ENCODE results near the gene KRT24.

Gene KRT24

GRCh38 chr17:40707745-40708144 is 4.2 kb upstream of the KRT24 start:
- H3K27ac Mint-ChIP-seq, result no peak overlapping the region
- peaks cover 8% of the 10 kb centered on the region for H3K27me3 Mint-ChIP-seq
- no peaks in the 10 kb centered on the region for H3K4me1 Mint-ChIP-seq (ENCODE audit: low read depth)
- no peaks in the 10 kb centered on the region for H3K9me3 Mint-ChIP-seq (ENCODE audit: low read depth)
- no peaks in the 10 kb centered on the region for H3K36me3 Mint-ChIP-seq
- H3K4me3 Mint-ChIP-seq, result no peak overlapping the region

- H3K4me3 Mint-ChIP-seq, result no peak overlapping the region
- H3K36me3 Mint-ChIP-seq, result no peaks in the 10 kb centered on the region
- H3K27ac Mint-ChIP-seq, result no peak overlapping the region
- H3K27me3 Mint-ChIP-seq, result peaks cover 8% of the 10 kb centered on the region
- no peaks in the 10 kb centered on the region for H3K9me3 Mint-ChIP-seq (ENCODE audit: low read depth)
- H3K4me1 Mint-ChIP-seq (ENCODE audit: low read depth), result no peaks in the 10 kb centered on the region
Measured at GRCh38 chr17:40705584-40705983, 2.0 kb upstream of the KRT24 start.

DNA sequence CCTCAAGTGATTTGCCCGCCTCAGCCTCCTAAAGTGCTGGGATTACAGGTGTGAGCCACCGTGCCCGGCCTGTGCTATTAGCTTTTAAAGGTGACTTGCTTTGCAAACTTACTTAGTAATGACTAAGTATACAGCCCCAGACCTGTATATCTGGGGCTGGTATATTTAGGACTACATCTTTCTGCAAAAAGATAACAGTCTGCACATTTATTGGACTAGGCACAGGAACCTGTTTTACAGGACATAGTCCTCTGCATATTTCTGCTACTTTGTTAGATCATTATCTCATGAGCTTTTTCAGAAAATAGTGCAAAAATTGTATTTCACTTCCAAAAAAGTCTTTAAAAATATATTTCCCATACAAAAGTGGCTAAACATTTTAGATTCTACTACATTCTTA is 1.3 kb downstream of the KRT24 start:
- Mint-ChIP-seq H3K4me3 (no peak overlapping the region), H3K9me3 (ENCODE audit: low read depth) (no peaks in the 10 kb centered on the region), H3K27me3 (peaks cover 9% of the 10 kb centered on the region), H3K4me1 (ENCODE audit: low read depth) (no peaks in the 10 kb centered on the region), H3K27ac (no peak overlapping the region), H3K36me3 (no peaks in the 10 kb centered on the region)

- no peaks in the 10 kb centered on the region for H3K36me3 Mint-ChIP-seq
- no peak overlapping the region for H3K4me3 Mint-ChIP-seq
- no peaks in the 10 kb centered on the region for H3K9me3 Mint-ChIP-seq (ENCODE audit: low read depth)
- no peak overlapping the region for H3K27ac Mint-ChIP-seq
- peaks cover 7% of the 10 kb centered on the region for H3K27me3 Mint-ChIP-seq
- no peaks in the 10 kb centered on the region for H3K4me1 Mint-ChIP-seq (ENCODE audit: low read depth)
Measured at GRCh38 chr17:40699853-40700252, 3.7 kb downstream of the KRT24 start.

DNA sequence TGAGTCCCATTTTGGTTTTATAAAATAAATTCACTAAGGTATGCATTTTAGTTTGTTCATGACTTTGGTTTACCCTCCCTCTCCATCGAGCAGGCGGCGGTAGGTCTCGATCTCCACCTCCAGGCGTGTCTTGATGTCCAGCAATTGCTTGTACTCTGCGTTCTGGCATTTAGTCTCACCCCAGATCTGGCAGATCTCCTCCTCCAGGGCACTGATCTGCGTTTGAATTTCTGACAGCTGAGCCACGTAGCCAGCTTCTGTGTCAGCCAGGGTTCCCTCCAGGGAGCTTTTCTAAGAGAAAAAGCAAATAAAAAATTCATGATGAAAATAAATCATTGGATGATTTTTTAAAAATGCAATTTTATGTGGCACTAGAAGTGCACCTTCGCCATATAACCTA is 4.2 kb downstream of the KRT24 start:
- Mint-ChIP-seq H3K27me3 (peaks cover 7% of the 10 kb centered on the region), H3K4me3 (no peak overlapping the region), H3K36me3 (no peaks in the 10 kb centered on the region), H3K27ac (no peak overlapping the region), H3K4me1 (ENCODE audit: low read depth) (no peaks in the 10 kb centered on the region), H3K9me3 (ENCODE audit: low read depth) (no peaks in the 10 kb centered on the region)

DNA sequence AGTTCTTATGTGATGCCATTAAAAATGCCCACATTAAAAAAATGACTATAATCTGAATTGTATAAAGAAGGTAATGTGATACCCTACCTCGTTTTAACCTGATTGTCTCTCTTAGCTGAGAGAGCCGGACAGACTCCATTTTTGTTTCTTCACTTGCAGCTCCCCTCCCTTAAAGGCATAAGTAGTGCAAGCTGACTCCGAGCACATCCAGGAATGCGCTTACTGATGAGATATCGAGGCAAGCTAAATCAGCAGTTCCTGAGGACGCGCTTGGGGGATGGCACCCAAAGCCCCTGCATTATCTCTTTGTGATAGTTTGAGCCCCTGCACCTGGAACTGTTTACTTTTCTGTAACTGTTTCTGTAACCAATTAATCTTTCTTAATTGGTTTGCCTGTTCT is 6.3 kb downstream of the KRT24 start:
- H3K4me1 Mint-ChIP-seq (ENCODE audit: low read depth), result no peaks in the 10 kb centered on the region
- peaks cover 8% of the 10 kb centered on the region for H3K27me3 Mint-ChIP-seq
- no peak overlapping the region for H3K27ac Mint-ChIP-seq
- no peak overlapping the region for H3K4me3 Mint-ChIP-seq
- H3K36me3 Mint-ChIP-seq, result no peaks in the 10 kb centered on the region
- H3K9me3 Mint-ChIP-seq (ENCODE audit: low read depth), result no peaks in the 10 kb centered on the region

DNA sequence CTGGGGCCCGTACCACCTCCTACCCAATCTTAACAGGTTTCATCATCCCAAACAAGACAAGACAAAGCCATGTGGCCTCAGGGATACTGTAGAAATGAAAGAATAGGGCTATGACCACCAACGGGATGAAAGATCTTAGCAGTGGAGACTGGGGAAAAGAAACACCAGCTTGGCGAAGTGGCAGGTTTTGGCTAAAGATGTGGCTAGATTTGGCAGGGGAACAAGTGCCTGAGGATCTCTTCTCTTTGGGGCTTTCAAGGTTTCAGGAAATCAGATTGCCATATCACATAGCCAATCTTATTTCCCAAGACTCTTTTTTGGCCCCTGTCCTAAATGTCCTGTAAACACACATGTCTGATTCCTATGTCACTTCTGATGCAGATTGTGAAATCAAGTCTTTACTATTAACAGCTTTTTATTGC is 6.9 kb downstream of the KRT24 start:
- no peaks in the 10 kb centered on the region for H3K4me1 Mint-ChIP-seq (ENCODE audit: low read depth)
- H3K4me3 Mint-ChIP-seq, result no peak overlapping the region
- no peaks in the 10 kb centered on the region for H3K9me3 Mint-ChIP-seq (ENCODE audit: low read depth)
- no peaks in the 10 kb centered on the region for H3K36me3 Mint-ChIP-seq
- H3K27ac Mint-ChIP-seq, result no peak overlapping the region
- peaks cover 9% of the 10 kb centered on the region for H3K27me3 Mint-ChIP-seq

GRCh38 chr17:40695874-40696472 is 7.6 kb downstream of the KRT24 start:
- H3K4me1 Mint-ChIP-seq (ENCODE audit: low read depth), result no peaks in the 10 kb centered on the region
- H3K27me3 Mint-ChIP-seq, result peaks cover 9% of the 10 kb centered on the region
- H3K9me3 Mint-ChIP-seq (ENCODE audit: low read depth), result no peaks in the 10 kb centered on the region
- no peak overlapping the region for H3K4me3 Mint-ChIP-seq
- no peaks in the 10 kb centered on the region for H3K36me3 Mint-ChIP-seq
- no peak overlapping the region for H3K27ac Mint-ChIP-seq

GRCh38 chr17:40694584-40694983 is 9.0 kb downstream of the KRT24 start:
- no peaks in the 10 kb centered on the region for H3K9me3 Mint-ChIP-seq (ENCODE audit: low read depth)
- no peaks in the 10 kb centered on the region for H3K4me1 Mint-ChIP-seq (ENCODE audit: low read depth)
- no peak overlapping the region for H3K27ac Mint-ChIP-seq
- peaks cover 9% of the 10 kb centered on the region for H3K27me3 Mint-ChIP-seq
- no peak overlapping the region for H3K4me3 Mint-ChIP-seq
- no peaks in the 10 kb centered on the region for H3K36me3 Mint-ChIP-seq

DNA sequence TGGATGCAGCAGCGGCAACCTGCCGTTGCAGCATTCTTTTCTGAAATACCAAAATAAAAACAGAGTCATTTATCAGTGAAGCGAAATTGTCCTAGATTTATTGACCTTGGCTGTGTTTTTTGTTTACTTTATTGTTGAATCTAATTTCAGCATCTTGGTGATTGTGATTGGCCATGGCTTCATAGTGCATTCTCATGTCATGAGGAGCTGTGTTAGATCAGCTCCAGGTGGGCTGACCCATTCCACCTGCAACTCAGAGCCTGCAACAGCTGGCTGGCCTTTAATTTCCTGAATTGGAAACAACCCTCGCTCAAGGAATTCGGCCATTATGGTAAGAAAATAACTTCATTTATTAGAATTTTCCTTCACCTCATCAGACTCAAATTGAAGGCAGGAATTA is 16.4 kb downstream of the KRT24 start:
- Mint-ChIP-seq H3K9me3 (ENCODE audit: low read depth) (no peaks in the 10 kb centered on the region), H3K4me3 (no peak overlapping the region), H3K4me1 (ENCODE audit: low read depth) (no peaks in the 10 kb centered on the region), H3K27ac (no peak overlapping the region), H3K36me3 (no peaks in the 10 kb centered on the region), H3K27me3 (peaks cover 3% of the 10 kb centered on the region)

- H3K27me3 Mint-ChIP-seq, result peaks cover 2% of the 10 kb centered on the region
- no peak overlapping the region for H3K4me3 Mint-ChIP-seq
- no peak overlapping the region for H3K27ac Mint-ChIP-seq
- no peaks in the 10 kb centered on the region for H3K4me1 Mint-ChIP-seq (ENCODE audit: low read depth)
- H3K36me3 Mint-ChIP-seq, result no peaks in the 10 kb centered on the region
- no peaks in the 10 kb centered on the region for H3K9me3 Mint-ChIP-seq (ENCODE audit: low read depth)
Measured at GRCh38 chr17:40686192-40686591, 17.4 kb downstream of the KRT24 start.

DNA sequence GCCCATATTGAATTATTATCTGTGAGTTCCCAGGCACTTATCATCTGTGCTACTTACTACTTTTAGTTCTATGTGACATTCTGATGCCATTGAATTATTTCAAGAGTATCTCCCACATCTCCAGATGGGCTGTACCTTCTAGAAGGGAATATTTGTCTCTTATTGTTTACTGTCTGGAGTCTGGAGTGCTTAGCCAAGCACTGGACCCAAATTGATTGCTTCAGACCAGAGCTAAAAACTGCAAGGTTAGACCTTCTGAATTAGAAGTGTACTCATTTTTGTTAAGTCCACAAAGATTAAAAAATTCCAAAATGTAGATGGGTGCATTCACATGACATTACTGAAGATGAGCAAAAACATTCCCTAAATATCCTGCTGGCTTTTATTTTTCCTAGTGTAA is 22.6 kb downstream of the KRT24 start:
- H3K36me3 Mint-ChIP-seq, result no peaks in the 10 kb centered on the region
- H3K27ac Mint-ChIP-seq, result no peak overlapping the region
- peaks cover 9% of the 10 kb centered on the region for H3K27me3 Mint-ChIP-seq
- no peaks in the 10 kb centered on the region for H3K9me3 Mint-ChIP-seq (ENCODE audit: low read depth)
- H3K4me3 Mint-ChIP-seq, result no peak overlapping the region
- peaks cover 5% of the 10 kb centered on the region for H3K4me1 Mint-ChIP-seq (ENCODE audit: low read depth)

GRCh38 chr17:40679523-40679907 is 24.0 kb downstream of the KRT24 start:
- H3K9me3 Mint-ChIP-seq (ENCODE audit: low read depth), result no peaks in the 10 kb centered on the region
- no peaks in the 10 kb centered on the region for H3K36me3 Mint-ChIP-seq
- no peak overlapping the region for H3K4me3 Mint-ChIP-seq
- peaks cover 13% of the 10 kb centered on the region for H3K27me3 Mint-ChIP-seq
- no peak overlapping the region for H3K27ac Mint-ChIP-seq
- peaks cover 5% of the 10 kb centered on the region for H3K4me1 Mint-ChIP-seq (ENCODE audit: low read depth)

DNA sequence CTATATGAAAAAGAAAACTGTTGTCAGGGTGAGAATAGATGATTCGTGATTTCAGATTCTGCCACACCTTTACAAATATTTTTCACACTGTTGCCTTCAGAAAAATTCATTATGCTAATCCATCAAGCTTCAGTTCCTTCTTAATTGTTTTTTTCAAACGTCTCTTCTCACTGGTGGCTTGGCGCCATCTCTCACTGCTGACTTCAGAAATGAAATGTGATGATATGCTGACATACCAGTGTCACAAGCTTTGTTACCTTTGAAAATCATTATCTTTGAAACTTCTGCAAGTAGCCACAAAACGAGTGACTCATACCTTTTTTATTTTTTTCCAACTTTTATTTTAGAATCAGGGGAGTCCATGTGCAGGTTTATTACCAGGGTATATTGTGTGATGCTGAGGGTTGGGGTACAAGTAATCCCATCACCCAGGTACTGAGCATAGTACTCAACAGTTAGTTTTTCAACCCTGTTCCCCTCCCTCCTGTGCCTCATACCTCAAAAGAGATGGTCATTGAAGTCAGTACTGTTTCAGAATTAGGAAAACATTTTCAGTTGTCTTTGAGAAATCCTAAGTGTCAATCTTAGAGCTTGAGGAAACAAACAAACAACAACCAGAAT is 24.5 kb downstream of the KRT24 start:
- Mint-ChIP-seq H3K4me3 (no peak overlapping the region), H3K27me3 (peaks cover 13% of the 10 kb centered on the region), H3K36me3 (no peaks in the 10 kb centered on the region), H3K4me1 (ENCODE audit: low read depth) (peaks cover 5% of the 10 kb centered on the region), H3K9me3 (ENCODE audit: low read depth) (no peaks in the 10 kb centered on the region), H3K27ac (no peak overlapping the region)

- H3K36me3 Mint-ChIP-seq, result no peaks in the 10 kb centered on the region
Measured at GRCh38 chr17:40675905-40676304, 27.6 kb downstream of the KRT24 start.

DNA sequence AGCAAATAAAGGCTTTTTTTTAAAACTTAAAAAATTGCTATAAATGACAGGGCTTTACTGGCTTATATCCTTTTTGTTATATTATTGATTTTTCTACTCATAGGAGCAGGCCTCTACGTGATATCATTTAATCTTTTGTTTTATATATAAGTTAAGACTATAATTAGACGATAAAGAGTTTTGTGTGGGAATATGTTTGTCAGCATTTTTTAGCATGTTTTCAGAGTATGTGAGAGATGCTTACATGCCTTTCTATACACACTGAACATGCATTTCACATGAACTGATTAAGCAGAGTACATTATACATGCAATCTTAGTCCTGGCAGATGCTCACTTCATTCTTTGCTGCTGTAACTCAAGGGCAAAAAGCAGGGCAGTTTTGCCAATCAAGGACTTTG is 30.9 kb downstream of the KRT24 start:
- peaks cover 3% of the 10 kb centered on the region for H3K36me3 Mint-ChIP-seq
- peaks cover 9% of the 10 kb centered on the region for H3K27me3 Mint-ChIP-seq
- H3K4me1 Mint-ChIP-seq (ENCODE audit: low read depth), result no peaks in the 10 kb centered on the region
- no peak overlapping the region for H3K4me3 Mint-ChIP-seq
- H3K9me3 Mint-ChIP-seq (ENCODE audit: low read depth), result no peaks in the 10 kb centered on the region
- H3K27ac Mint-ChIP-seq, result no peak overlapping the region

More at GRCh38 chr17:40675905-40676304, 27.6 kb downstream of the KRT24 start:
- H3K4me1 Mint-ChIP-seq (ENCODE audit: low read depth), result peaks cover 5% of the 10 kb centered on the region
- no peak overlapping the region for H3K27ac Mint-ChIP-seq
- peaks cover 10% of the 10 kb centered on the region for H3K27me3 Mint-ChIP-seq
- H3K9me3 Mint-ChIP-seq (ENCODE audit: low read depth), result no peaks in the 10 kb centered on the region
- H3K4me3 Mint-ChIP-seq, result no peak overlapping the region

Data from activated naive CD8-positive, alpha-beta T cell (primary cell).